Measurements from ENCODE around the gene HDHD3.

- TF ChIP-seq CTCF (IDR thresholded peaks at IDR 0.05; ENCODE audit: insufficient read depth, low read length) (no peak), POLR2AphosphoS5 (IDR thresholded peaks at IDR 0.05; ENCODE audit: low read depth) (no peak), REST (IDR thresholded peaks at IDR 0.05; ENCODE audit: insufficient replicate concordance, low read depth) (no peak), GABPA (IDR thresholded peaks at IDR 0.05; ENCODE audit: low read depth) (no peak)
Measured at GRCh38 chr9:113352411-113352810, 24.4 kb downstream of the HDHD3 start.
